HepG2 (cell line): ENCODE data around the gene IFT88. TPM values are rescaled to one million over a fixed set of nuclear protein-coding genes. Genes with fewer than 3 reads are reported as not detected.

ENCODE experiments used
- ATAC-seq: fragments of 200-7000 bp; cut with Tn5 transposase; 3 replicates; pipeline ENCODE4 v1.9.1; 2020; ENCODE audit warnings: mild to moderate bottlenecking, moderate library complexity
- Bru-seq: library from RNA; stranded (reverse); fragments of 400-500 nt; gene quantifications from one replicate; lab custom pipeline; 2021; lab: Mats Ljungman, UMichigan
- BruChase-seq, 2 experiments: library from RNA; stranded (reverse); fragments of 400-500 nt; gene quantifications; one replicate each; lab custom pipeline; 2021; lab: Mats Ljungman, UMichigan
- BruUV-seq: library from RNA; stranded (reverse); fragments of 400-500 nt; replicated peaks from 2 replicates; lab custom pipeline; 2021; lab: Mats Ljungman, UMichigan
- CTCF ChIA-PET: fragments of 300-600 bp; formaldehyde crosslinking; extraction: SDS; loops from one replicate; lab custom pipeline; 2021; ENCODE audit warnings: low total read pairs, inconsistent platforms, low intra/inter-chr PET ratio; lab: Yijun Ruan, JAX
- POLR2A ChIA-PET: fragments of 350-600 bp; sonication (Branson Sonifier 250); formaldehyde crosslinking; loops from one replicate; lab custom pipeline; 2020; ENCODE audit warnings: antibody characterized with exemption, inconsistent platforms; lab: Yijun Ruan, JAX
- DNase-seq: peaks from one replicate; pipeline ENCODE4 v3.0.0-alpha.2; 2015; ENCODE audit warnings: low spot score
- FAIRE-seq: peaks from 3 replicates; lab custom pipeline; 2011; peaks lifted over from hg19 to GRCh38; lab: Jason Lieb, UNC
- H2AFZ ChIP-seq: one replicate; pipeline ENCODE4 v1.6.1; 2011; ENCODE audit warnings: low read length, inconsistent platforms
- H3K27ac ChIP-seq: fragments of 300-600 bp; 3 replicates; pipeline ENCODE4 v1.8.0; 2011; ENCODE audit warnings: mixed run types, mild to moderate bottlenecking, mixed read lengths, low read length, inconsistent platforms; ENCODE audit not compliant: insufficient read depth; ENCODE audit errors: extremely low read length
- H3K27me3 ChIP-seq, 2 experiments: fragments of 200-600 bp in 1 of 2; 2 replicates in 1 of 2; 3 replicates in 1 of 2; pipeline versions ENCODE4 v1.6.0 to v1.8.0; 2011; ENCODE audit warnings: low read length in 2 of 2, mild to moderate bottlenecking in 2 of 2, moderate library complexity in 2 of 2, inconsistent platforms in 1 of 2; ENCODE audit not compliant: insufficient read depth in 2 of 2, control insufficient read depth in 1 of 2
- H3K36me3 ChIP-seq, 2 experiments: fragments of 200-600 bp in 1 of 2; replicated peaks in 1 of 2; 2 replicates in 1 of 2; 3 replicates in 1 of 2; pipeline versions ENCODE4 v1.5.1 to v1.8.0; 2011; ENCODE audit warnings: low read length in 2 of 2, inconsistent platforms in 1 of 2; ENCODE audit not compliant: insufficient read depth in 2 of 2, control insufficient read depth in 1 of 2
- H3K4me1 ChIP-seq: 2 replicates; pipeline ENCODE4 v1.5.1; 2012; ENCODE audit warnings: low read length, inconsistent platforms; ENCODE audit not compliant: insufficient read depth
- H3K4me2 ChIP-seq: 2 replicates; pipeline ENCODE4 v1.6.0; 2011; ENCODE audit warnings: low read depth, low read length, inconsistent platforms
- H3K4me3 ChIP-seq, 3 experiments: fragments of 200-600 bp in 1 of 3; sonication (generic), shearing (Covaris generic) in 1 of 3; replicated peaks in 1 of 3; 2 replicates each; pipeline ENCODE4 v1.5.1; 2011 to 2016; ENCODE audit warnings: low read length in 3 of 3, inconsistent platforms in 2 of 3, low read depth in 2 of 3, mild to moderate bottlenecking in 2 of 3, control low read depth in 1 of 3, mixed read lengths in 1 of 3; ENCODE audit not compliant: insufficient read depth in 1 of 3
- H3K79me2 ChIP-seq: one replicate; pipeline ENCODE4 v1.6.1; 2011; ENCODE audit warnings: low read length, inconsistent platforms; ENCODE audit not compliant: insufficient read depth
- H3K9ac ChIP-seq: 2 replicates; pipeline ENCODE4 v1.6.0; 2011; ENCODE audit warnings: mild to moderate bottlenecking, low read depth, low read length, inconsistent platforms; ENCODE audit not compliant: insufficient read depth
- H3K9me3 ChIP-seq: 2 replicates; pipeline ENCODE4 v1.5.1; 2012; ENCODE audit warnings: mild to moderate bottlenecking, low read length
- H4K20me1 ChIP-seq: 2 replicates; pipeline ENCODE4 v1.6.0; 2011; ENCODE audit warnings: inconsistent platforms, mild to moderate bottlenecking, low read length, moderate library complexity; ENCODE audit not compliant: insufficient read depth
- CREB1 ChIP-seq, 2 experiments: fragments of 450-650 bp in 1 of 2; IDR thresholded peaks; 2 replicates each; pipeline ENCODE4 v1.6.1; 2016 to 2017; ENCODE audit warnings: control low read depth in 1 of 2, mild to moderate bottlenecking in 1 of 2, missing compliant biosample characterization in 1 of 2, missing genetic modification characterization in 1 of 2
- HNRNPL ChIP-seq: fragments of 200-400 bp; formaldehyde crosslinking; IDR thresholded peaks from 2 replicates; pipeline ENCODE4 v1.6.1; 2017; ENCODE audit warnings: mild to moderate bottlenecking, low read depth, low read length
- HOXA9 ChIP-seq: sonication (generic); formaldehyde crosslinking; IDR thresholded peaks from 2 replicates; pipeline ENCODE4 v1.8.1; 2022; ENCODE audit warnings: missing genetic modification reagents, mild to moderate bottlenecking, moderate library complexity, borderline replicate concordance
- MTA1 ChIP-seq: sonication (generic); formaldehyde crosslinking; IDR thresholded peaks from 2 replicates; pipeline ENCODE4 v1.4.0; 2020; ENCODE audit warnings: missing genetic modification reagents, mild to moderate bottlenecking, borderline replicate concordance
- ZMAT3 ChIP-seq: sonication (generic); formaldehyde crosslinking; conservative IDR thresholded peaks from 2 replicates; pipeline ENCODE4 v1.7.0; 2021; ENCODE audit warnings: missing genetic modification reagents
- WGBS: methylation state at CpG from one replicate; pipeline ENCODE4 v1.1.6; 2017; ENCODE audit warnings: low lambda C conversion rate; 5-methylcytosine and 5-hydroxymethylcytosine counted together
- in situ Hi-C: cut with HindIII; loops from 2 replicates; pipeline ENCODE4 v1.10.0; 2017; ENCODE audit warnings: low pct_unique_long_range_greater_than_20kb; ENCODE audit not compliant: extremely low pct_ligation_motif_present
- intact Hi-C: fragments of 100-400 bp; cut with micrococcal nuclease; formaldehyde crosslinking; loops from one replicate; pipeline ENCODE4 v1.10.0; 2022; ENCODE audit not compliant: unreplicated experiment
- long read RNA-seq, 2 experiments: library from RNA in 1 of 2; library from polyadenylated mRNA in 1 of 2; stranded (forward) in 1 of 2; unstranded in 1 of 2; transcript quantifications; one replicate each; pipeline ENCODE4 v2.0.0, GENCODE V29; 2019 to 2022
- polyA minus RNA-seq, 3 experiments: library from RNA; depleted of rRNA, polyadenylated mRNA; stranded (reverse); fragments of >200 nt; gene quantifications; 2 replicates each; pipeline ENCODE4 v1.2.3, GENCODE V29; 2011; ENCODE audit warnings: low replicate concordance in 1 of 3
- polyA plus RNA-seq, 8 experiments: library from polyadenylated mRNA; depleted of rRNA in 3 of 8; stranded (reverse) in 7 of 8; unstranded in 1 of 8; fragments of >200 nt; fragmentation: Illumina TruSeq in 4 of 8; extraction: Trizol in 4 of 8; gene quantifications; 2 replicates each; pipeline versions ENCODE4 v1.2.1 to v1.2.3, GENCODE V29; 2011 to 2016; ENCODE audit warnings: low read depth in 4 of 8, missing spikeins in 1 of 8, mixed read lengths in 1 of 8; ENCODE audit not compliant: insufficient read depth in 1 of 8
- total RNA-seq, 5 experiments: library from RNA; depleted of rRNA; stranded (reverse); fragments of >200 nt; fragmentation: Illumina TruSeq; extraction: Trizol; gene quantifications; 2 replicates each; pipeline ENCODE4 v1.2.3, GENCODE V29; 2016; ENCODE audit warnings: low read depth in 1 of 5
- TF ChIP-seq, protein P1 (sequence below): sonication (generic); formaldehyde crosslinking; IDR thresholded peaks from 2 replicates; pipeline ENCODE4 v1.8.1; 2023; ENCODE audit warnings: mild to moderate bottlenecking, missing genetic modification reagents
- TF ChIP-seq, protein P2 (sequence below): sonication (generic); formaldehyde crosslinking; IDR thresholded peaks from 2 replicates; pipeline ENCODE4 v1.5.1; 2020; ENCODE audit warnings: mild to moderate bottlenecking, missing genetic modification reagents, moderate library complexity

The IFT88 gene, protein sequence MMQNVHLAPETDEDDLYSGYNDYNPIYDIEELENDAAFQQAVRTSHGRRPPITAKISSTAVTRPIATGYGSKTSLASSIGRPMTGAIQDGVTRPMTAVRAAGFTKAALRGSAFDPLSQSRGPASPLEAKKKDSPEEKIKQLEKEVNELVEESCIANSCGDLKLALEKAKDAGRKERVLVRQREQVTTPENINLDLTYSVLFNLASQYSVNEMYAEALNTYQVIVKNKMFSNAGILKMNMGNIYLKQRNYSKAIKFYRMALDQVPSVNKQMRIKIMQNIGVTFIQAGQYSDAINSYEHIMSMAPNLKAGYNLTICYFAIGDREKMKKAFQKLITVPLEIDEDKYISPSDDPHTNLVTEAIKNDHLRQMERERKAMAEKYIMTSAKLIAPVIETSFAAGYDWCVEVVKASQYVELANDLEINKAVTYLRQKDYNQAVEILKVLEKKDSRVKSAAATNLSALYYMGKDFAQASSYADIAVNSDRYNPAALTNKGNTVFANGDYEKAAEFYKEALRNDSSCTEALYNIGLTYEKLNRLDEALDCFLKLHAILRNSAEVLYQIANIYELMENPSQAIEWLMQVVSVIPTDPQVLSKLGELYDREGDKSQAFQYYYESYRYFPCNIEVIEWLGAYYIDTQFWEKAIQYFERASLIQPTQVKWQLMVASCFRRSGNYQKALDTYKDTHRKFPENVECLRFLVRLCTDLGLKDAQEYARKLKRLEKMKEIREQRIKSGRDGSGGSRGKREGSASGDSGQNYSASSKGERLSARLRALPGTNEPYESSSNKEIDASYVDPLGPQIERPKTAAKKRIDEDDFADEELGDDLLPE
- total RNA-seq (2016; rRNA removed; fragmentation: Illumina TruSeq; extraction: Trizol) = 19.8 and 19.9 TPM in 2 replicates
- 5.2 and 6.4 TPM in 2 replicates for total RNA-seq (2016; cell fraction: cytosol; rRNA removed; fragmentation: Illumina TruSeq; extraction: Trizol; ENCODE audit: low read depth)
- 20.7 and 21.4 TPM in 2 replicates for total RNA-seq (2016; cell fraction: insoluble cytoplasmic fraction; rRNA removed; fragmentation: Illumina TruSeq; extraction: Trizol)
- total RNA-seq (2016; cell fraction: membrane; rRNA removed; fragmentation: Illumina TruSeq; extraction: Trizol) = 8.4 and 9.9 TPM in 2 replicates
- total RNA-seq (2016; cell fraction: nucleus; rRNA removed; fragmentation: Illumina TruSeq; extraction: Trizol) = 28.4 and 39.1 TPM in 2 replicates
- 6.6 and 8.4 TPM in 2 replicates for polyA plus RNA-seq (2011; rRNA removed)
- polyA plus RNA-seq (2011; cell fraction: cytosol; rRNA removed) = 1.8 and 2.9 TPM in 2 replicates
- 11.1 and 11.3 TPM in 2 replicates for polyA plus RNA-seq (2011; cell fraction: nucleus; rRNA removed)
- polyA plus RNA-seq (2012) = 7.1 and 9.3 TPM in 2 replicates
- 1.1 and 1.6 TPM in 2 replicates for polyA plus RNA-seq (2016; cell fraction: cytosol; fragmentation: Illumina TruSeq; extraction: Trizol; ENCODE audit: low read depth)
- 15.8 and 15.9 TPM in 2 replicates for polyA plus RNA-seq (2016; cell fraction: insoluble cytoplasmic fraction; fragmentation: Illumina TruSeq; extraction: Trizol; ENCODE audit: low read depth)
- polyA plus RNA-seq (2016; cell fraction: membrane; fragmentation: Illumina TruSeq; extraction: Trizol; ENCODE audit: low read depth) = 2.2 and 3.1 TPM in 2 replicates
- 34.3 and 34.9 TPM in 2 replicates for polyA plus RNA-seq (2016; cell fraction: nucleus; fragmentation: Illumina TruSeq; extraction: Trizol; ENCODE audit: insufficient read depth, low read depth)
- 1.8 and 5.7 TPM in 2 replicates for polyA minus RNA-seq (2011; rRNA and poly(A)+ RNA removed; ENCODE audit: low replicate concordance)
- 4.7 and 6.0 TPM in 2 replicates for polyA minus RNA-seq (2011; cell fraction: cytosol; rRNA and poly(A)+ RNA removed)
- 54.7 and 55.0 TPM in 2 replicates for polyA minus RNA-seq (2011; cell fraction: nucleus; rRNA and poly(A)+ RNA removed)
- percentile 59 among the genes with signal in this experiment for Bru-seq, nascent RNA
- percentile 52 among the genes with signal in this experiment for BruChase-seq, experiment 1, labeled RNA remaining after a 6-hour chase
- BruChase-seq, experiment 2, labeled RNA remaining after a 2-hour chase = percentile 60 among the genes with signal in this experiment
- long read RNA-seq, experiment 1, partial matches to known transcripts = 4 of 15 reads
- long read RNA-seq, experiment 1, other reads (novel, unspliced or antisense) = 10 of 15 reads
- long read RNA-seq, experiment 2, partial matches to known transcripts = 1 of 4 reads
- long read RNA-seq, experiment 2, other reads (novel, unspliced or antisense) = 3 of 4 reads

DNA sequence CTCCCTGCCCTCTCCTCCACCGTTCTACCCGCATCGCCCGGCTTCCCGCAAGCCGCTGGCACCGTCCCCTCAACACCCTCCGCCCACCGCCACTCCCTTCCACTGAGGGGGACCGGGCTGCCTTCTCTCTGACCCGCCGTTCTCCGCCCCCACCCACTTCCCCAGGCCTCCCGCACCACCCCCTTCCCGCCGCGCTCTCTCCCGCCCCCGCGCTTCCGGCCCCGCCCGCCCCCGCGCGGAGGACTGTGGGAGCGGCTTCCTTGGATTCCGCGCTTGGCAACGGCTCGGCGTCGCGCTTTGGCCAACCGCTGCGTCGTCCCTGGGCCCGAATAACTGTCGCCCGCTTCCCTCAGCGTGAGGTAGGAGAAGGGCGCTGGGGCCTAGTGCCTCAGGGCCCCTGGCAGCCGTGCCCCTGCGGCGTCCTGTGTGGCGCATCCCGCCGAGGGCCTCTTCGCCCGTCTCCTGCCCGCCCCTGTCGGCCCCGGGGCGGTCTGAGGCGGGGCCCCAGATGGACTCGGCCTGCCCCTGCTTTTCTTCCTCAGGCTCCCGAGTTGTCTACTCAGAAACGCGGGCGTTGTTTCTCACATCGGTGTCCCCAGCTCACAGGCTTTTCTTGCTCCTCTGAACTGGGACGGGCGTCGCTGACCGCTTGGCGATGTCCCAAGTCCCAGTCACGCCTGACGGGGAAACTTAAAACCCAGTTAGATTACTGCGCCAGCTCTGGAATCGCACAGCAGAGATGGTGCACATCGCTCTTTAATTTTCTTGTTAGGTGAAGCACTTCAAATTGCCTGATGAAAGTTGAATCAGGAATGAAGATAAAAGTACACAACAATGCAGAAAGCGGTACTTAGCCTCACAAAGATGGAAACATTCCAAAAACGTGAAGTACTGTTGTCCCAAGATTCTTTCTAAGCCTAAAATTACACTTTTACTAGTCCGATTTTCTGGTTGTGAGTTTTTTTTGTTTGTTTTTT lies at the start of gene IFT88:
Gene IFT88 (plus strand): TSS at position 260 of the 977 bp plus-strand sequence. CDS start 7,229 bp downstream, outside the sequence.
- Histone ChIP-seq H3K4me1 (peaks cover 24% of the 10 kb centered on the region), H3K9ac (peak within 1 kb of the TSS; percentile 82), H3K9me3 (peaks cover 8% of the 10 kb centered on the region; the same call in 1 of the 2 replicates), H3K4me2 (peak within 1 kb of the TSS; percentile 83), H3K36me3 (no peaks in the 10 kb centered on the region), H2AFZ (peak within 1 kb of the TSS; percentile 50), H3K27me3 (no peaks in the 10 kb centered on the region), H4K20me1 (no peaks in the 10 kb centered on the region), H3K79me2 (peaks cover 5% of the 10 kb centered on the region), H3K27ac (peak within 1 kb of the TSS; percentile 93), H3K4me3 (peak within 1 kb of the TSS; percentile 65 to 74 (median 72))
- BruUV-seq = no TSS peak
- no peak for FAIRE-seq
- in situ Hi-C loops = no loop called here
- CTCF ChIA-PET = no interaction called here
- POLR2A ChIA-PET = interaction anchor here (1.1 to 2.9 kb wide), 5 partner anchors 11 to 45 kb away, joined by 3 to 11 read pairs (median 4); partner anchors contain the start of gene CRYL1
- 1% methylated on average over 23 of the region's 74 CpGs for WGBS
- ATAC-seq = peak; percentile 93
- peak; percentile 81 for DNase-seq
- intact Hi-C loops = loop anchor here (1.0 to 2.0 kb wide), 3 partner anchors 8 to 70 kb away; no protein-coding TSS in a partner anchor
- peak; percentile 58; the same call in 1 of the 2 replicates for TF ChIP-seq MTA1
- TF ChIP-seq ZMAT3 (CRISPR knock-in tag) = peak; percentile 49; the same call in 1 of the 2 replicates
- TF ChIP-seq, protein P1, sequence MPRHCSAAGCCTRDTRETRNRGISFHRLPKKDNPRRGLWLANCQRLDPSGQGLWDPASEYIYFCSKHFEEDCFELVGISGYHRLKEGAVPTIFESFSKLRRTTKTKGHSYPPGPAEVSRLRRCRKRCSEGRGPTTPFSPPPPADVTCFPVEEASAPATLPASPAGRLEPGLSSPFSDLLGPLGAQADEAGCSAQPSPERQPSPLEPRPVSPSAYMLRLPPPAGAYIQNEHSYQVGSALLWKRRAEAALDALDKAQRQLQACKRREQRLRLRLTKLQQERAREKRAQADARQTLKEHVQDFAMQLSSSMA (CRISPR knock-in tag) = no peak
- TF ChIP-seq HOXA9 = 0 out of 2 replicates have a peak, but pooled peaks have one; percentile 59
- TF ChIP-seq, protein P2, sequence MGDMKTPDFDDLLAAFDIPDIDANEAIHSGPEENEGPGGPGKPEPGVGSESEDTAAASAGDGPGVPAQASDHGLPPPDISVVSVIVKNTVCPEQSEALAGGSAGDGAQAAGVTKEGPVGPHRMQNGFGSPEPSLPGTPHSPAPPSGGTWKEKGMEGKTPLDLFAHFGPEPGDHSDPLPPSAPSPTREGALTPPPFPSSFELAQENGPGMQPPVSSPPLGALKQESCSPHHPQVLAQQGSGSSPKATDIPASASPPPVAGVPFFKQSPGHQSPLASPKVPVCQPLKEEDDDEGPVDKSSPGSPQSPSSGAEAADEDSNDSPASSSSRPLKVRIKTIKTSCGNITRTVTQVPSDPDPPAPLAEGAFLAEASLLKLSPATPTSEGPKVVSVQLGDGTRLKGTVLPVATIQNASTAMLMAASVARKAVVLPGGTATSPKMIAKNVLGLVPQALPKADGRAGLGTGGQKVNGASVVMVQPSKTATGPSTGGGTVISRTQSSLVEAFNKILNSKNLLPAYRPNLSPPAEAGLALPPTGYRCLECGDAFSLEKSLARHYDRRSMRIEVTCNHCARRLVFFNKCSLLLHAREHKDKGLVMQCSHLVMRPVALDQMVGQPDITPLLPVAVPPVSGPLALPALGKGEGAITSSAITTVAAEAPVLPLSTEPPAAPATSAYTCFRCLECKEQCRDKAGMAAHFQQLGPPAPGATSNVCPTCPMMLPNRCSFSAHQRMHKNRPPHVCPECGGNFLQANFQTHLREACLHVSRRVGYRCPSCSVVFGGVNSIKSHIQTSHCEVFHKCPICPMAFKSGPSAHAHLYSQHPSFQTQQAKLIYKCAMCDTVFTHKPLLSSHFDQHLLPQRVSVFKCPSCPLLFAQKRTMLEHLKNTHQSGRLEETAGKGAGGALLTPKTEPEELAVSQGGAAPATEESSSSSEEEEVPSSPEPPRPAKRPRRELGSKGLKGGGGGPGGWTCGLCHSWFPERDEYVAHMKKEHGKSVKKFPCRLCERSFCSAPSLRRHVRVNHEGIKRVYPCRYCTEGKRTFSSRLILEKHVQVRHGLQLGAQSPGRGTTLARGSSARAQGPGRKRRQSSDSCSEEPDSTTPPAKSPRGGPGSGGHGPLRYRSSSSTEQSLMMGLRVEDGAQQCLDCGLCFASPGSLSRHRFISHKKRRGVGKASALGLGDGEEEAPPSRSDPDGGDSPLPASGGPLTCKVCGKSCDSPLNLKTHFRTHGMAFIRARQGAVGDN (CRISPR knock-in tag) = peak; percentile 98
- no peak for TF ChIP-seq CREB1 (IDR thresholded peaks at IDR 0.05)
- no peak for TF ChIP-seq CREB1 (CRISPR knock-in tag; IDR thresholded peaks at IDR 0.05)
- peak; percentile 94 for TF ChIP-seq HNRNPL
